HG02884 (cell line): ENCODE data around the gene EDIL3.
A peak's percentile ranks its signal among the peaks of the same experiment; 100 is the strongest.

Experiments used
- ATAC-seq: cut with Tn5 transposase; IDR thresholded peaks from one replicate; pipeline ENCODE4 v1.9.1; 2021; ENCODE audit warnings: mild to moderate bottlenecking, moderate library complexity; ENCODE audit not compliant: unreplicated experiment

Gene EDIL3

GRCh38 chr5:84260939-84261338 is 123.7 kb downstream of the EDIL3 start:
- ATAC-seq = peak; percentile 59

DNA sequence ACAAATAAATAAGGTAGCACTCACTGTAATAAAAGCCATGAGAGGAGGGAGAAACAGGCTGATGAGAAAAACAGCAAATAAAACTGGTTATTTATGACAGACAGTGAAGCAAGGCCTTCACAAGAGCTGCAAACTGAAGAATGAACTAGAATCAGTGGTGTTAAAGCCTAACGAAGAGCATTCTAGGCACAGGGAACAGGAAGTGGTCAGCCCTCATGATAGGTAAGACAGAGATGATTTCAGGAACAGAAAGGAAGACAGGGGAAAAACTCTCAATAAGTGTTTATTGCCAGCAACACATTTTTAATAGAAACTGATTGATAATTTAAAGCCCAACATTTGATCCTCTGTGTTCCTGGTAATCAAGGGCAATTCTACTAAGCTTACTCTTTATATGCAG is 124.5 kb downstream of the EDIL3 start:
- peak; percentile 56 for ATAC-seq

GRCh38 chr5:84259283-84260045 is 125.2 kb downstream of the EDIL3 start:
- no peak for ATAC-seq

DNA sequence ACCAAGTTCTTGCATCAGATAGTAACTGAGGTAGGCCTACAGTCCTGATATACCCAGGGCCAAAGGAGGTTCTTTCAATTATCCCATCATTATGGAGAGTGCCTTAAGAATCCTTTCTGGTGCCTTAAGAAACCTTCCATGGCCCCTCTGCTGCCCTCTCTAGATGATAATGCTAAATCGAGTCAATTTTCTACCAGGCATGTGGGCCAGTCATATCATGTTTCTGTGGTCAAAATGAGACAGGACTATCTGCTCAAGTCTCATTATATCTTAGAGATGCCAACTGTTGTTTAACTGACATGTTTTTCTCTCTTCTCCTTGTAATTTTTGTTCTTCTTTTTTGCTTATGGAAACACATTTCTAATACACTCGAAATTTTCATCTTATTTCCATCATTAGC is 127.6 kb downstream of the EDIL3 start:
- no peak for ATAC-seq

- ATAC-seq = no peak
These were observed 129.4 kb downstream of the EDIL3 start for GRCh38 chr5:84255315-84255714.

GRCh38 chr5:84253946-84254345 is 130.7 kb downstream of the EDIL3 start:
- no peak for ATAC-seq

- no peak for ATAC-seq
These were observed 133.2 kb downstream of the EDIL3 start for GRCh38 chr5:84251503-84251902.

DNA sequence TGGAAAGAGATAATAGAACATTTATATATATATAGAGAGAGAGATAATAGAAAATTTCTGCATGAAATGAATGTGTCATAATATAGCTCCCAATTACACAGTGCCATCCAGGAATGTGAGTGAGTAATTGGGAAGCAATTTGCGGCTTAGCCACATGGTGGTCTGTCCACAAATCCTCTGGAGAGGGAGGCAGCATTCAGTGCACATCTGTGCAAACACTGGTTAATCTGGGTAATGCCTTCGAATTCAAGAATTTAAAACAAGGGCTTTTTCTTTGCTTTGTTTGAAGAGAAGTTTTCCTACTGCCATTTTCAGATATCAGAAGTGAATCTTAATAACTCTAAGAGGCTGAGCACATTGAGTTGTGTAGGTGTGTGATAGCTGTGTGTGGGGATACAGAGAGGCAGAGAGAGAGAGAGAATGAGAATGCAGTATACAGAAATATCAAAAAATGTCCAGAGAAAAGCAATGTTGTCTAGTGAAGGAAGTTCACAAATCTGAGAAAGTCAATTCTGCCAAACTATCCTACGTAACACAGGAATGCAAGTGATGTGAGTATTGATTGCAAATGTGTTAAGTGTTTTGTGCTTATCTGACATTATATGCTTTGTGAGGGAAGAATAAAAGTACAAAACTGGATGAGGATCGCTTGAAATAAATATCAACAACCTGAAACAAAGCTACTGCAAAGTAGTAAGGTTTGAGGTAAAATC is 134.6 kb downstream of the EDIL3 start:
- no peak for ATAC-seq

DNA sequence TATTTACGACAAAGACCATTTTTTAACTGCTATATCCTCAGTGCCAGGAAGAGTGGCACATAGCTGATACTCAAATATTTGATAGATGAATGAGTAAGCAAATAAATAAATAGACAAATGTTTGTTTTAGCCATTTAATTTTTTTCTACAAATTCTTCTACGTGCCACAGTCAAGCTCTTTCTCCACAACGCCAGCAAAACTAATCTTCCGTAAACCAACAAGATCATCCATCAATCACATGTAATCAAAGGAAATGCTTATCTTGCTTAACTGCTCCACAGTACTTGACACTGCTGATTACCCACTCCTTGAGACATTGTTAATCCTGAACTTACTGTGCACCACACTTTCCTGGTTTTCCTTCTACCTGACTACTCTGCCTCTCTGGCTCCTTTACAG is 136.7 kb downstream of the EDIL3 start:
- ATAC-seq = no peak

DNA sequence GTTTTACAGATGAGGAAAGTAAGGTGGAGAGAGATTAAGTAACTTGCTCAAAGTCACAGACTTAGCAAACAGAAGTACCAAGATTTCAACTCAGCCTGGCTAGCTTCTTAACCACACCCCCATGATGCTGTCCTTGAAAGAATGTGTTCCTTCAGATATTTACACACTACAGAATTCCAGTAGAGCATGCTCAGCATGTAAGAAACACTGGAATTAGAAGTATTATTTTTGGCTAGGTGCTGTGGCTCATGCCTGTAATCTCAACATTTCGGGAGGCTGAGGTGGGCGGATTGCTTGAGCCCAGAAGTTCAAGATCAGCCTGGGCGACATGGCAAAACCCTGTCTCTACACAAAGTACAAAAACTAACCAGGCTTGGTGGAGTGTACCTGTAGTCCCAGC is 142.4 kb downstream of the EDIL3 start:
- no peak for ATAC-seq

- no peak for ATAC-seq
These were observed 145.2 kb downstream of the EDIL3 start for GRCh38 chr5:84239494-84239893.

GRCh38 chr5:84237126-84237525 is 147.6 kb downstream of the EDIL3 start:
- ATAC-seq = no peak

GRCh38 chr5:84231433-84231832 is 153.2 kb downstream of the EDIL3 start:
- ATAC-seq = no peak

GRCh38 chr5:84229045-84229444 is 155.6 kb downstream of the EDIL3 start:
- no peak for ATAC-seq

- ATAC-seq = no peak
These were observed 156.4 kb downstream of the EDIL3 start for GRCh38 chr5:84228266-84228665.

GRCh38 chr5:84227236-84227635 is 157.4 kb downstream of the EDIL3 start:
- no peak for ATAC-seq

DNA sequence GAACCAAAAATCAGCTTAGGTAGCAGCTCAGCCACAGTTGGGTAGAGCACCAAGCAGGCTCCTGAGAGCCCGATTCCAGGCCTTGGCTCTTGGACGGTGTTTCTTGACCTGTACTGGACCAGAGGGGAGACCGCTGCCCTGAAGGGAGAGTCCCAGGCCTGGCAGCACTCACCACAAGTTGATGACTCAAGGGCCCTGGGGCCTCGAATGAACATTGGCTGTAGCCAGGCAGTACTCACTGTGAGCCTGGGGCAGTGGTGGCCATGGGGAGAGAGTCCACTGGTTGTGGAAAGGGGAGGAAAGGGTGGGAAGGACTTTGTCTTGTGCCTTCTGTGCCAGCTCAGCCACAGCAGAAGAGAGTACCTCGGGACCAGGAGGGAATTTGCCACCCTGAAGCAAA is 166.1 kb downstream of the EDIL3 start:
- no peak for ATAC-seq

GRCh38 chr5:84215521-84215920 is 169.2 kb downstream of the EDIL3 start:
- no peak for ATAC-seq

DNA sequence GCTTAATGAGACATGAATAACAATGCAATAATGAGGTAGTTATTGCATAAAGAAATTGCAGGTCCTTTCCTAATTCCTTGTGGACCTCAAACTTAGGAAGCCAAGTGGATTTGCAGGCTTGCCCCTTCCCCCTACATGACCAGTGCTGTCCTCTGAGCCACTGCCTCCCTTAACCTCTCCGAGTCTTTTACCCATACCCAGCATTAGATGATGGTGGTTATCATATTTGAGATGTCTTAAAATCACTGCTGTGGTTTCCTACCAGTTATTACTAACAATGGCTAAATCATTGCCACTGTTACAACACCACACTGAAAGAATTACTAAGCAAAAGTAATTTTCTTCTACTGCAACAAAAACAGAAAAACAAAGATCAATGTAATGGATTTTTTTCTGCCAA is 170.8 kb downstream of the EDIL3 start:
- ATAC-seq = no peak

DNA sequence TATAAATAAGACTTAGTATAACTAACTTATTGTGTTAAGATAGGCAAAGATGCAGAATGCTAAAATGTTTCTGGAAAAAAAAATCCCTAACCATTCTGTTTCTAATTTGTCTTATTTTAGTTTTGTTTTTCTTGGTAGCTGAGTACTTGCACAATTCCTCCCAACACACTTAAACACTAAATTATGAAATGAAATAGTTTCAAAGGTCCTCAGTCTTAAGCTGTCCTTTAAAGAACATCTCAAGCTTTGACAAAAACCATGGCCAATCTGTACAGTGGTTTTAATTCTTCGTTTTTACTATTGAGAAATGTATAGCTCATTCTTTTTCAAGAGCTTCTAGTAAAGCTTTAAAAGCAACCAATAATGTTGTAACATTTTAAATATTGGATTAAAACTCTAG is 171.5 kb downstream of the EDIL3 start:
- ATAC-seq = no peak

DNA sequence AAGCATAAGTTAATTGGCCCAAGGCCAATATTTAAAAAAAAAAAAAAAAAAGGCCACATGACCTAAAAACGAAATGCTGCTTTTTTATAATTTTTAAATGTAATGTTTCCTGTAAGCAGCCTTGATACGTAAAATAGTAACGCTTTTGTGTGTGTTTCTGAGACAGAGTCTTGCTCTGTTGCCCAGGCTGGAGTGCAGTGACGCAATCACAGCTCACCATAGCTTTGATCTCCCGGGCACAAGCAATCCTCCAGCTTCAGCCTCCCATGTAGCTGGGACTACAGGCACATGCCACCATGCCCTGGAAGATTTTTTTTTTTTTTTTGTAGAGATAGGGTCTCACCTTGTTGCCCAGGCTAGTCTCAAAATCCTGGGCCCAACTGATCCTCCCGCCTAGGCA is 179.9 kb downstream of the EDIL3 start:
- ATAC-seq = no peak

- no peak for ATAC-seq
These were observed 182.5 kb downstream of the EDIL3 start for GRCh38 chr5:84202136-84202535.

DNA sequence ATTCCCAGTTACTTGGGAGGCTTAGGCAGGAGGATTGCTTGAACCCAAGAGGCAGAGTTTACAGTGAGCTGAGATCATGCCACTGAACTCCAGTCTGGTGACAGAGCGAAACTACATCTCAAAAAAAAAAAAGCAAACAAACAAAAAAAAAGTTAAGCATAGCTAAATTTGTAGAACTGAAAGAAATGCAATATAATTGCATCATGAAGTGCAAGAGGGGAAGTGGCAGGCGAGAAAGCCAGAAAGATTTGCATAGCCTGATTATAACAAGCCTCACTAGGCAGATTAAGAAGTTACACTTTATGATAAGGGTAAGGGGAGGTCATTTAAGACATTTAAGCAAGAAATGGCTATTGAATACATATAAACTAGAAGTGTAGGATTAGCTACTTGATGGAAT is 187.1 kb downstream of the EDIL3 start:
- peak; percentile 49 for ATAC-seq
